WTC11 (cell line): Measurements from ENCODE around the gene ATP5F1D. TPM values are rescaled to one million over a fixed set of nuclear protein-coding genes. Genes with fewer than 3 reads are reported as not detected.

ENCODE experiments used
- ATAC-seq: fragments of 200-7000 bp; cut with Tn5 transposase; 2 replicates; pipeline ENCODE4 v1.10.0; 2021; ENCODE audit warnings: mild to moderate bottlenecking, moderate library complexity
- CTCF ChIA-PET: fragments of 300-600 bp; sonication (Branson Sonifier 250); formaldehyde crosslinking; loops from one replicate; lab custom pipeline; 2021; ENCODE audit warnings: antibody characterized with exemption; lab: Charles Lee
- POLR2A ChIA-PET: fragments of 350-600 bp; sonication (Branson Sonifier 250); formaldehyde crosslinking; loops from one replicate; lab custom pipeline; 2021; ENCODE audit warnings: antibody characterized with exemption; lab: Charles Lee
- DNase-seq: peaks from one replicate; pipeline ENCODE4 v3.0.0; 2021; ENCODE audit warnings: low spot score
- H3K27ac Mint-ChIP-seq: 2 replicates; pipeline ENCODE4 v1.8.0; 2021; ENCODE audit warnings: mixed read lengths
- H3K27me3 Mint-ChIP-seq: 2 replicates; pipeline ENCODE4 v1.8.0; 2021; ENCODE audit warnings: low read depth, mild to moderate bottlenecking, moderate library complexity, mixed read lengths
- H3K36me3 Mint-ChIP-seq: 2 replicates; pipeline ENCODE4 v1.8.0; 2021; ENCODE audit warnings: mixed read lengths
- H3K4me1 Mint-ChIP-seq: 2 replicates; pipeline ENCODE4 v1.8.0; 2022; ENCODE audit warnings: mixed read lengths
- H3K4me3 Mint-ChIP-seq: 2 replicates; pipeline ENCODE4 v1.8.0; 2021; ENCODE audit warnings: mild to moderate bottlenecking, moderate library complexity, mixed read lengths
- H3K9me3 Mint-ChIP-seq: 2 replicates; pipeline ENCODE4 v1.8.0; 2021; ENCODE audit warnings: mixed read lengths
- AR ChIP-seq: fragments of 250-450 bp; sonication (Bioruptor Pico); IDR thresholded peaks from 2 replicates; pipeline ENCODE4 v1.9.0; 2021; ENCODE audit warnings: mild to moderate bottlenecking
- ATF6 ChIP-seq: sonication (generic); formaldehyde crosslinking; IDR thresholded peaks from 2 replicates; pipeline ENCODE4 v1.8.1; 2023; ENCODE audit warnings: mild to moderate bottlenecking, missing genetic modification reagents
- CDX4 ChIP-seq: fragments of 250-450 bp; sonication (Bioruptor Pico); IDR thresholded peaks from 2 replicates; pipeline ENCODE4 v1.9.0; 2021; ENCODE audit warnings: moderate library complexity, mild to moderate bottlenecking, inconsistent platforms, borderline replicate concordance
- CREB1 ChIP-seq: sonication (generic); formaldehyde crosslinking; IDR thresholded peaks from 2 replicates; pipeline ENCODE4 v1.8.0; 2023; ENCODE audit warnings: mild to moderate bottlenecking, missing genetic modification reagents
- CTCF ChIP-seq: fragments of 200-600 bp; IDR thresholded peaks from 2 replicates; pipeline ENCODE4 v1.8.0; 2022; ENCODE audit warnings: antibody characterized with exemption
- E2F5 ChIP-seq: sonication (generic); formaldehyde crosslinking; IDR thresholded peaks from 2 replicates; pipeline ENCODE4 v1.8.1; 2022; ENCODE audit warnings: mild to moderate bottlenecking, moderate library complexity, missing genetic modification reagents
- EMX1 ChIP-seq: fragments of 250-450 bp; sonication (Bioruptor Pico); IDR thresholded peaks from 2 replicates; pipeline ENCODE4 v1.8.0; 2021; ENCODE audit warnings: mild to moderate bottlenecking
- FOXJ3 ChIP-seq: sonication (generic); formaldehyde crosslinking; IDR thresholded peaks from 2 replicates; pipeline ENCODE4 v1.9.0; 2021; ENCODE audit warnings: missing genetic modification reagents, mild to moderate bottlenecking, borderline replicate concordance
- FOXP1 ChIP-seq: sonication (generic); formaldehyde crosslinking; IDR thresholded peaks from 2 replicates; pipeline ENCODE4 v1.8.0; 2022; ENCODE audit warnings: missing genetic modification reagents, mild to moderate bottlenecking, moderate library complexity, borderline replicate concordance
- NR3C1 ChIP-seq: sonication (generic); formaldehyde crosslinking; conservative IDR thresholded peaks from 2 replicates; pipeline ENCODE4 v1.8.1; 2023; ENCODE audit warnings: low read depth, mild to moderate bottlenecking, missing genetic modification reagents
- PRDM15 ChIP-seq: sonication (generic); formaldehyde crosslinking; IDR thresholded peaks from 2 replicates; pipeline ENCODE4 v1.8.0; 2022; ENCODE audit warnings: missing genetic modification reagents
- SOX15 ChIP-seq: fragments of 250-450 bp; sonication (Bioruptor Pico); IDR thresholded peaks from 2 replicates; pipeline ENCODE4 v1.9.0; 2021; ENCODE audit warnings: mild to moderate bottlenecking
- TCF7 ChIP-seq: sonication (generic); formaldehyde crosslinking; IDR thresholded peaks from 2 replicates; pipeline ENCODE4 v1.8.0; 2022; ENCODE audit warnings: mild to moderate bottlenecking, low read depth, missing genetic modification reagents, moderate library complexity
- ZNF263 ChIP-seq: sonication (generic); formaldehyde crosslinking; IDR thresholded peaks from 2 replicates; pipeline ENCODE4 v1.8.1; 2022; ENCODE audit warnings: low read depth, mild to moderate bottlenecking, moderate library complexity, missing genetic modification reagents
- total RNA-seq: library from RNA; stranded (reverse); gene quantifications from 3 replicates; pipeline ENCODE4 v1.2.3, GENCODE V29; 2021

Gene ATP5F1D
- total RNA-seq, 1 experiment from 2014 or later = 277 TPM

GRCh38 chr19:1220477-1220930 is 21.0 kb upstream of the ATP5F1D start:
- H3K4me1 Mint-ChIP-seq = peaks cover 17% of the 10 kb centered on the region
- TF ChIP-seq EMX1 (CRISPR knock-in tag) (no peak), AR (CRISPR knock-in tag) (no peak), CDX4 (CRISPR knock-in tag) (no peak), CREB1 (CRISPR knock-in tag) (no peak), FOXP1 (CRISPR knock-in tag) (no peak), ATF6 (CRISPR knock-in tag) (no peak)
- ChIA-PET POLR2A (no interaction called here), CTCF (interaction anchor here (0.9 to 4.0 kb wide), 14 partner anchors 8 to 181 kb away, joined by 3 to 46 read pairs (median 4); partner anchors contain the start of genes ABCA7, ARHGAP45 and CIRBP)
- H3K27ac Mint-ChIP-seq = no peak overlapping the region
- no peak for ATAC-seq
- no peaks in the 10 kb centered on the region for H3K27me3 Mint-ChIP-seq
- H3K9me3 Mint-ChIP-seq = no peaks in the 10 kb centered on the region
- no peak for DNase-seq
- H3K36me3 Mint-ChIP-seq = peaks cover 3% of the 10 kb centered on the region; the same call in 1 of the 2 replicates
- H3K4me3 Mint-ChIP-seq = no peak overlapping the region

- DNase-seq = peak; percentile 65
- peaks cover 3% of the 10 kb centered on the region; the same call in 1 of the 2 replicates for H3K36me3 Mint-ChIP-seq
- peak; percentile 55 for TF ChIP-seq CTCF
- TF ChIP-seq FOXJ3 = no peak
- peak; percentile 27 for ATAC-seq
- no peak overlapping the region for H3K4me3 Mint-ChIP-seq
- CTCF ChIA-PET = interaction anchor here (0.6 to 4.0 kb wide), 21 partner anchors 9 to 220 kb away, joined by 3 to 46 read pairs (median 4); partner anchors contain the start of genes ABCA7, ARHGAP45, CBARP and CIRBP
- H3K27me3 Mint-ChIP-seq = no peaks in the 10 kb centered on the region
- POLR2A ChIA-PET = interaction anchor here (0.6 kb wide), 1 partner anchor 190 kb away, joined by 3 read pairs; no protein-coding TSS in a partner anchor
- no peak overlapping the region for H3K27ac Mint-ChIP-seq
- H3K4me1 Mint-ChIP-seq = peaks cover 17% of the 10 kb centered on the region
- no peaks in the 10 kb centered on the region for H3K9me3 Mint-ChIP-seq
Measured at GRCh38 chr19:1220976-1221903, 20.3 kb upstream of the ATP5F1D start.

GRCh38 chr19:1221904-1222255 is 19.7 kb upstream of the ATP5F1D start:
- H3K4me3 Mint-ChIP-seq = no peak overlapping the region
- H3K9me3 Mint-ChIP-seq = no peaks in the 10 kb centered on the region
- no peak for ATAC-seq
- CTCF ChIA-PET = interaction anchor here (0.8 to 4.0 kb wide), 12 partner anchors 15 to 193 kb away, joined by 3 to 46 read pairs (median 5); partner anchors contain the start of gene CBARP
- no peaks in the 10 kb centered on the region for H3K27me3 Mint-ChIP-seq
- peaks cover 3% of the 10 kb centered on the region; the same call in 1 of the 2 replicates for H3K36me3 Mint-ChIP-seq
- POLR2A ChIA-PET = interaction anchor here (0.6 kb wide), 1 partner anchor 190 kb away, joined by 3 read pairs; no protein-coding TSS in a partner anchor
- no peak overlapping the region for H3K27ac Mint-ChIP-seq
- DNase-seq = no peak
- peaks cover 13% of the 10 kb centered on the region for H3K4me1 Mint-ChIP-seq
- TF ChIP-seq ATF6 (CRISPR knock-in tag) (no peak), E2F5 (CRISPR knock-in tag) (no peak), ZNF263 (CRISPR knock-in tag) (no peak), NR3C1 (CRISPR knock-in tag) (no peak), SOX15 (CRISPR knock-in tag) (no peak), TCF7 (CRISPR knock-in tag) (no peak), PRDM15 (no peak)
